Ascending aorta (tissue), 2 donors: ENCODE results near the gene ALDH3A2. TPM values are rescaled to one million over a fixed set of nuclear protein-coding genes. Genes with fewer than 3 reads are reported as not detected.

Source experiments
- DNase-seq, 2 donors: peaks; one replicate each; pipeline ENCODE4 v3.0.0-alpha.2; 2019; ENCODE audit warnings: low spot score in 2 of 2
- H3K27ac ChIP-seq, 2 donors: fragments of 200-600 bp; sonication (generic); one replicate each; pipeline ENCODE4 v1.5.1; 2016 to 2017; ENCODE audit warnings: mild to moderate bottlenecking in 1 of 2
- H3K27me3 ChIP-seq: fragments of 200-600 bp; sonication (generic); one replicate; pipeline ENCODE4 v1.5.1; 2017
- H3K36me3 ChIP-seq, 2 donors: fragments of 200-600 bp; sonication (generic); one replicate each; pipeline ENCODE4 v1.5.1; 2016
- H3K4me1 ChIP-seq, 2 donors: fragments of 200-600 bp; sonication (generic); one replicate each; pipeline ENCODE4 v1.5.1; 2016 to 2017; ENCODE audit warnings: mild to moderate bottlenecking in 1 of 2
- H3K4me3 ChIP-seq, 2 donors: fragments of 200-600 bp; sonication (generic); one replicate each; pipeline ENCODE4 v1.5.1; 2016 to 2017; ENCODE audit warnings: mild to moderate bottlenecking in 1 of 2
- H3K9me3 ChIP-seq, 2 donors: fragments of 200-600 bp; sonication (generic); one replicate each; pipeline ENCODE4 v1.5.1; 2016
- CTCF ChIP-seq, 3 experiments: fragments of 200-600 bp in 2 of 3; fragments of 450-650 bp in 1 of 3; sonication (generic) in 2 of 3; IDR thresholded peaks; one replicate each; pipeline ENCODE4 v1.5.1; 2016 to 2019; ENCODE audit warnings: antibody characterized with exemption in 3 of 3, mild to moderate bottlenecking in 1 of 3, moderate library complexity in 1 of 3
- intact Hi-C: fragments of 100-400 bp; cut with DNase I; formaldehyde crosslinking; loops from one replicate; pipeline ENCODE4 v1.15.1; 2023
- total RNA-seq: library from RNA; depleted of rRNA; stranded (reverse); fragments of >200 nt; gene quantifications from one replicate; pipeline ENCODE4 v1.1.0, GENCODE V29; 2016

ALDH3A2 gene
- total RNA-seq, 1 donor from 2014 or later = 189 TPM

- Histone ChIP-seq H3K9me3 (no peaks in the 10 kb centered on the region), H3K27ac (no peak overlapping the region), H3K36me3 (no peaks in the 10 kb centered on the region), H3K27me3 (no peaks in the 10 kb centered on the region), H3K4me1 (no peaks in the 10 kb centered on the region), H3K4me3 (no peak overlapping the region)
- DNase-seq = no peak
- no peak for TF ChIP-seq CTCF (IDR thresholded peaks at IDR 0.05)
- intact Hi-C loops = no loop called here
Observed at GRCh38 chr17:19630661-19631060, 17.9 kb upstream of the ALDH3A2 start.

GRCh38 chr17:19631905-19632304, 16.6 kb upstream of the ALDH3A2 start:
- H3K4me3 ChIP-seq = no peak overlapping the region
- H3K9me3 ChIP-seq = no peaks in the 10 kb centered on the region
- no peak overlapping the region for H3K27ac ChIP-seq
- intact Hi-C loops = no loop called here
- no peak for TF ChIP-seq CTCF (IDR thresholded peaks at IDR 0.05)
- DNase-seq = no peak
- no peaks in the 10 kb centered on the region for H3K36me3 ChIP-seq
- no peaks in the 10 kb centered on the region for H3K27me3 ChIP-seq
- H3K4me1 ChIP-seq = no peaks in the 10 kb centered on the region

GRCh38 chr17:19641687-19642372, 6.7 kb upstream of the ALDH3A2 start:
- intact Hi-C loops = no loop called here
- no peak for TF ChIP-seq CTCF (IDR thresholded peaks at IDR 0.05)
- Histone ChIP-seq H3K4me1 (peaks cover 4 to 16% of the 10 kb centered on the region in 2 donors), H3K27me3 (no peaks in the 10 kb centered on the region), H3K27ac (no peak overlapping the region), H3K4me3 (no peak overlapping the region), H3K36me3 (no peaks in the 10 kb centered on the region), H3K9me3 (no peaks in the 10 kb centered on the region)
- no peak for DNase-seq

GRCh38 chr17:19642373-19642893, 6.1 kb upstream of the ALDH3A2 start:
- TF ChIP-seq CTCF (IDR thresholded peaks at IDR 0.05) = no peak
- H3K36me3 ChIP-seq = no peaks in the 10 kb centered on the region
- H3K27me3 ChIP-seq = no peaks in the 10 kb centered on the region
- H3K9me3 ChIP-seq = no peaks in the 10 kb centered on the region
- no peak overlapping the region for H3K27ac ChIP-seq
- no peak overlapping the region for H3K4me3 ChIP-seq
- peaks cover 10 to 22% of the 10 kb centered on the region in 2 donors for H3K4me1 ChIP-seq
- DNase-seq = no peak
- intact Hi-C loops = no loop called here

GRCh38 chr17:19644493-19645210, 3.9 kb upstream of the ALDH3A2 start:
- H3K27me3 ChIP-seq = no peaks in the 10 kb centered on the region
- H3K4me1 ChIP-seq = peaks cover 11 to 25% of the 10 kb centered on the region in 2 donors
- no peak overlapping the region for H3K27ac ChIP-seq
- H3K4me3 ChIP-seq = no peak overlapping the region
- no peaks in the 10 kb centered on the region for H3K9me3 ChIP-seq
- DNase-seq = no peak
- no peak for TF ChIP-seq CTCF (IDR thresholded peaks at IDR 0.05)
- intact Hi-C loops = loop anchor here (5.0 kb wide), 2 partner anchors 67 to 282 kb away; partner anchors contain the start of gene B9D1
- no peaks in the 10 kb centered on the region for H3K36me3 ChIP-seq
